GM21515 (cell line): Measurements from ENCODE around the gene CADM3.

Source experiments
- ATAC-seq: cut with Tn5 transposase; IDR thresholded peaks from one replicate; pipeline ENCODE4 v1.9.1; 2021; ENCODE audit not compliant: unreplicated experiment

The CADM3 gene

GRCh38 chr1:159171254-159171687 lies at the start of gene CADM3:
CADM3 (plus strand) TSS chr1:159171615; CDS start chr1:159171766, 151 bp downstream.
- no peak for ATAC-seq

- ATAC-seq = peak; percentile 81
These were observed 49.3 kb upstream of the CADM3 start for GRCh38 chr1:159122005-159122621.

GRCh38 chr1:159123587-159123986 lies 47.8 kb upstream of the CADM3 start:
- no peak for ATAC-seq

- ATAC-seq = no peak
These were observed 39.0 kb upstream of the CADM3 start for GRCh38 chr1:159132271-159132881.

GRCh38 chr1:159140474-159140873 lies 30.9 kb upstream of the CADM3 start:
- no peak for ATAC-seq

- no peak for ATAC-seq
These were observed 29.6 kb upstream of the CADM3 start for GRCh38 chr1:159141584-159142390.

- ATAC-seq = no peak
These were observed 29.1 kb upstream of the CADM3 start for GRCh38 chr1:159142391-159142663.

- ATAC-seq = no peak
These were observed 28.5 kb upstream of the CADM3 start for GRCh38 chr1:159142726-159143510.

- no peak for ATAC-seq
These were observed 26.8 kb upstream of the CADM3 start for GRCh38 chr1:159144571-159144970.

- ATAC-seq = no peak
These were observed 24.4 kb upstream of the CADM3 start for GRCh38 chr1:159146980-159147379.

- ATAC-seq = no peak
These were observed 19.4 kb upstream of the CADM3 start for GRCh38 chr1:159152031-159152430.

- peak; percentile 93 for ATAC-seq
These were observed 10.3 kb upstream of the CADM3 start for GRCh38 chr1:159161001-159161718.

- ATAC-seq = no peak
These were observed 9.7 kb upstream of the CADM3 start for GRCh38 chr1:159161719-159162026.

- ATAC-seq = no peak
These were observed 8.7 kb upstream of the CADM3 start for GRCh38 chr1:159162516-159163265.

- ATAC-seq = no peak
These were observed 7.7 kb upstream of the CADM3 start for GRCh38 chr1:159163614-159164228.

- ATAC-seq = no peak
These were observed 3.4 kb upstream of the CADM3 start for GRCh38 chr1:159168043-159168442.

GRCh38 chr1:159170639-159171038 lies 776 bp upstream of the CADM3 start:
- ATAC-seq = no peak

GRCh38 chr1:159171688-159172501 lies 480 bp downstream of the CADM3 start:
- ATAC-seq = no peak
